Activated T-cell treated with anti-CD3 and anti-CD28 coated beads, Interleukin-2, amount 50 U/mL, for 24 hours (primary cell): Measurements from ENCODE around the gene CRABP1.

ENCODE experiments used
- DNase-seq: peaks from one replicate; pipeline ENCODE4 v3.0.0-alpha.2; 2020
- H3K27ac Mint-ChIP-seq: 2 replicates; pipeline ENCODE4 v1.8.0; 2020; ENCODE audit warnings: mild to moderate bottlenecking, mixed read lengths
- H3K27me3 Mint-ChIP-seq: 2 replicates; pipeline ENCODE4 v1.8.0; 2020; ENCODE audit warnings: mixed read lengths
- H3K36me3 Mint-ChIP-seq: 2 replicates; pipeline ENCODE4 v1.8.0; 2020; ENCODE audit warnings: low read depth, mixed read lengths
- H3K4me1 Mint-ChIP-seq: 2 replicates; pipeline ENCODE4 v1.8.0; 2020; ENCODE audit warnings: low read depth, mixed read lengths
- H3K4me3 Mint-ChIP-seq: 2 replicates; pipeline ENCODE4 v1.8.0; 2020; ENCODE audit warnings: mild to moderate bottlenecking, moderate library complexity, mixed read lengths
- H3K9me3 Mint-ChIP-seq: 2 replicates; pipeline ENCODE4 v1.8.0; 2020; ENCODE audit warnings: mixed read lengths

CRABP1 gene

DNA sequence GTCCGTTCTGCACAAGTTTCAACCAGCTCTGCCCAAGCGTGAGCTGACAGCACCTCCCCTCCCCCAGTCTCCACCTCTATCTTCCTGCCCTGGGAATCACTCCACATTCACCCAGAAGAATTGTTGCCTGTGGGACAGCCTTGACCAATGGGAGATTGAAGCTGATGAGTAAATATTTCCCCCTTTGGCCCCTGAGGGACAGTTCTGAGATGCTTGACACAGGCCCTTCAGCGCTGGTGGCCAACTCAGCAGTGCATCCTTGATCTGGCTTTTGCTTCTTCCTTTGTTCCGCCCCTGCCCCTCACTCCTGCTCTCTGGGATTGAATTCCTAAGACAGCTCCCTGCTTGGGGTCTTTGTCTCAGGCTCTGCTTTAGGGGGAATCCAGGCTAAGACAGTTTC lies 27.6 kb upstream of the CRABP1 start:
- no peak for DNase-seq
- H3K9me3 Mint-ChIP-seq, result no peaks in the 10 kb centered on the region

GRCh38 chr15:78312957-78313356 lies 27.2 kb upstream of the CRABP1 start:
- no peak overlapping the region for H3K27ac Mint-ChIP-seq
- no peak overlapping the region for H3K4me3 Mint-ChIP-seq
- peaks cover 7% of the 10 kb centered on the region for H3K27me3 Mint-ChIP-seq
- H3K4me1 Mint-ChIP-seq, result no peaks in the 10 kb centered on the region
- H3K36me3 Mint-ChIP-seq, result no peaks in the 10 kb centered on the region
- H3K9me3 Mint-ChIP-seq, result no peaks in the 10 kb centered on the region
- DNase-seq, result no peak

More for the DNA sequence above, 27.6 kb upstream of the CRABP1 start:
- Mint-ChIP-seq H3K4me1 (no peaks in the 10 kb centered on the region), H3K36me3 (no peaks in the 10 kb centered on the region), H3K27me3 (peaks cover 9% of the 10 kb centered on the region), H3K27ac (no peak overlapping the region), H3K4me3 (no peak overlapping the region)

DNA sequence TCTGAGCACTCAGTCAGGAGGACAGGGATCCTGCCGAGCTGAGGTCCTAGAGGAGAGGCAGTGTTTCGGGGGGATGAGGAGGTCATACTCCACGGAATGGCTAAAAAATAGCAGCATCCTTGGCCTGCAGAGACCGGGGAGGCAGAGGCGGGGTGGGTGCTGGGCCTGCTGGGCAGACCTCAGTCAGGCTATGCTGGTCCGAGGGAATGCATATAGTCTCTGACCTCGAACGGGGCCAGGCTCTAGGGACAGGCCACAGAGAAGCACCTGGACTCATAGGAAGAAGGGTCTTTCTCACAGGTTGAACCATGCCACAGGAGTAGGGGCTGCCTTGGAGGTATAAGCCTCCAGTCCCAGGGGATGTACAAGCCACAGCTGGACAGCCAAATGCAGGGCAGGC lies 26.8 kb upstream of the CRABP1 start:
- Mint-ChIP-seq H3K27me3 (peaks cover 3% of the 10 kb centered on the region), H3K36me3 (no peaks in the 10 kb centered on the region), H3K9me3 (no peaks in the 10 kb centered on the region), H3K27ac (no peak overlapping the region), H3K4me3 (no peak overlapping the region), H3K4me1 (no peaks in the 10 kb centered on the region)
- DNase-seq, result no peak

GRCh38 chr15:78314181-78314581 lies 26.0 kb upstream of the CRABP1 start:
- Mint-ChIP-seq H3K27ac (no peak overlapping the region), H3K36me3 (no peaks in the 10 kb centered on the region), H3K4me1 (no peaks in the 10 kb centered on the region), H3K9me3 (no peaks in the 10 kb centered on the region), H3K27me3 (no peaks in the 10 kb centered on the region), H3K4me3 (no peak overlapping the region)
- DNase-seq, result no peak

DNA sequence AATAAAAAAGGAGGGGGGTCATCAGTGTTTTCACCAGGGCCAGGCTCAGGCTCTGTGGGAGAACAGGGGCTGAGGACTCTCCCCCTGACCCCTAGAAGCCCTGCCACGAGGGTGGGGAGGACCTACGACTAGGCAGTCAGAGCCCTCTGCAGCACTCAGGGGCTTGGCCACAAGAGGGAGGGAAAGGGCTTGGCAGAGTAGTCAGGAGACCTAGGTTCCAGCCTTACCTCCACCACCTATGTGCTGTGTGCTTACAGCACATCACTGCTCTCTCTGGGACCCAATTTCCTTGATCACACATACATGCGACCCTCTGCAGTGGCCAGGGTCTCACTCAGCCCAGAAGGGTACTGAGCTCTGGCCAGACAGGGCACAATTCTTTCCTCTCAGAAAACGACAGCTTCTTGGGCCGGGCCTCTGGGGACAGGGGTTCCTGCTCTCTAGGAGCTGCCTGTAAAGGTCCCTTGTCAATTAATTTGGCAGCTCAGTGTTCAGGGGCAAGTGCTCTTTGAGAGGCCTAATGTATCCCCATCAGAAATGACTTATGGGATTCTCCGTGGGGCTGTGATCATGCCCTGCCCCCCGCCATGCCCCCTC lies 24.4 kb upstream of the CRABP1 start:
- Mint-ChIP-seq H3K27me3 (no peaks in the 10 kb centered on the region), H3K4me1 (no peaks in the 10 kb centered on the region), H3K36me3 (no peaks in the 10 kb centered on the region), H3K4me3 (no peak overlapping the region), H3K27ac (no peak overlapping the region), H3K9me3 (no peaks in the 10 kb centered on the region)
- DNase-seq, result no peak

DNA sequence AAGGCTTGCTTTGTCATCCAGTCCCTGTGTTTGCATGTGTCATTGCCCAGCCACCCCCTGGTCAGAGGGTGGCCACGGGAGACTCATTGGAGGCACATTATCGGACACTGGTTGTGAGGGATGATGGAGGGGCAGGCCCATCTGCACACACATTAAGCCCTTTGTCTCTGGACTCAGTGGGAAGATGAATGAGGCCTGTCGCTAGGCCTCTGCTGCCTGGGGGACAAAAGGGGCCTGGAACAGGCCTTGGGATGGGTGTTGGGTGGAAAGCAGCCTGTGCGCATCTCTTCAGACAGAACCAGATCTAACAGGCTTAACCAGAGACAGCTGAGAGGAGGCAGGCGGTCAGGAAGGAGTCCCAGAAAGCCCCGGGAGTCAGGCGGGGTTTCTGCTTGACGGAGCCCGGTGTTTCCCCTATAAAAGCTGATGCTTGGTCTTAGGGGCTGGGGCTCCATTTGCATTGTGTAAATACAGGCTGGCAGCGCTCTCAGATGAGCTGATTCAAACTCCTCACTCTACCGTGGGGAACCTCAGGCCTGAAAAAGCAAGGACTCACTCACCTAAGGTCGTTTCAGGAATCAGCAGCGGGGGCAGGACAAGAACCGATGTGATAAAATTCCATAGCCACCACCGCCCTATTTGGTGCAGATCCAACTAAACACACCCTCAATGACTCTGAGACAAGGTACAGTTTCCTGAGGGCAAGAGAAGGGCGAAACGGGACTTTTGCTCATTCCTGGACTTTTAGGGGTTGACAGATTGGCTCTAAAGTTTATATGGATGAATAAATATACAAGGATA lies 23.7 kb upstream of the CRABP1 start:
- Mint-ChIP-seq H3K36me3 (no peaks in the 10 kb centered on the region), H3K4me1 (no peaks in the 10 kb centered on the region), H3K9me3 (no peaks in the 10 kb centered on the region), H3K4me3 (no peak overlapping the region), H3K27me3 (no peaks in the 10 kb centered on the region), H3K27ac (no peak overlapping the region)
- DNase-seq, result no peak

- H3K36me3 Mint-ChIP-seq, result no peaks in the 10 kb centered on the region
- no peak overlapping the region for H3K4me3 Mint-ChIP-seq
- H3K27ac Mint-ChIP-seq, result no peak overlapping the region
- H3K27me3 Mint-ChIP-seq, result no peaks in the 10 kb centered on the region
- no peaks in the 10 kb centered on the region for H3K4me1 Mint-ChIP-seq
- no peak for DNase-seq
- H3K9me3 Mint-ChIP-seq, result no peaks in the 10 kb centered on the region
Measured at GRCh38 chr15:78317145-78317836, 22.9 kb upstream of the CRABP1 start.

GRCh38 chr15:78319588-78319987 lies 20.6 kb upstream of the CRABP1 start:
- Mint-ChIP-seq H3K27me3 (no peaks in the 10 kb centered on the region), H3K9me3 (no peaks in the 10 kb centered on the region), H3K4me3 (no peak overlapping the region), H3K4me1 (no peaks in the 10 kb centered on the region), H3K27ac (no peak overlapping the region), H3K36me3 (no peaks in the 10 kb centered on the region)
- no peak for DNase-seq

GRCh38 chr15:78320183-78320582 lies 20.0 kb upstream of the CRABP1 start:
- no peak for DNase-seq
- Mint-ChIP-seq H3K9me3 (no peaks in the 10 kb centered on the region), H3K4me3 (no peak overlapping the region), H3K27me3 (no peaks in the 10 kb centered on the region), H3K27ac (no peak overlapping the region), H3K36me3 (no peaks in the 10 kb centered on the region), H3K4me1 (no peaks in the 10 kb centered on the region)

- Mint-ChIP-seq H3K9me3 (no peaks in the 10 kb centered on the region), H3K4me1 (no peaks in the 10 kb centered on the region), H3K4me3 (no peak overlapping the region), H3K36me3 (no peaks in the 10 kb centered on the region), H3K27ac (no peak overlapping the region), H3K27me3 (no peaks in the 10 kb centered on the region)
- DNase-seq, result no peak
Measured at GRCh38 chr15:78321041-78321570, 19.0 kb upstream of the CRABP1 start.

DNA sequence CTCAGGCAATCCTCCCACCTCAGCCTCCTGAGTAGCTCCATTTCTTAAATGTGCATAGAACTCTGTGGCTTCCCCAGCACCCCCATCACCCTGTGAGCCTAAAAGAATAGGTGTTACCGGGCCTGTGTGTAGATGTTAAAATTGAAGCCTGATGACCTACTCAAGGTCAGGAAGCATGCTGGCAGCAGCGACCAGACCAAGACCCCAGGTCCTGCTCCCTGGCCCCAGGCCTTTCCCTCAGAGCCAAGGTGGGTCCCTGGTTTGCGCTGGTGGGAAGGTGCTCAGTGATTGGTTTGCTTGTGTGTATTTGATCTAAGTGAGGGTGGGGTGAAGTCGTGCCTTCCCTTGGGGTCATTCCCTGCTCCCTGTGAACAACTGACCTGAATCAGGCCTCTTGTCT lies 18.4 kb upstream of the CRABP1 start:
- Mint-ChIP-seq H3K27me3 (no peaks in the 10 kb centered on the region), H3K9me3 (no peaks in the 10 kb centered on the region), H3K36me3 (no peaks in the 10 kb centered on the region), H3K27ac (no peak overlapping the region), H3K4me3 (no peak overlapping the region), H3K4me1 (no peaks in the 10 kb centered on the region)
- no peak for DNase-seq

- Mint-ChIP-seq H3K4me3 (no peak overlapping the region), H3K9me3 (no peaks in the 10 kb centered on the region), H3K4me1 (no peaks in the 10 kb centered on the region), H3K27ac (no peak overlapping the region), H3K27me3 (no peaks in the 10 kb centered on the region), H3K36me3 (no peaks in the 10 kb centered on the region)
- DNase-seq, result no peak
Measured at GRCh38 chr15:78322243-78322642, 17.9 kb upstream of the CRABP1 start.

- Mint-ChIP-seq H3K4me3 (no peak overlapping the region), H3K27ac (no peak overlapping the region), H3K36me3 (no peaks in the 10 kb centered on the region), H3K9me3 (no peaks in the 10 kb centered on the region), H3K27me3 (no peaks in the 10 kb centered on the region), H3K4me1 (no peaks in the 10 kb centered on the region)
- DNase-seq, result no peak
Measured at GRCh38 chr15:78322724-78323521, 17.2 kb upstream of the CRABP1 start.

- no peaks in the 10 kb centered on the region for H3K4me1 Mint-ChIP-seq
- no peak overlapping the region for H3K4me3 Mint-ChIP-seq
- DNase-seq, result no peak
- no peaks in the 10 kb centered on the region for H3K36me3 Mint-ChIP-seq
- H3K9me3 Mint-ChIP-seq, result no peaks in the 10 kb centered on the region
- no peak overlapping the region for H3K27ac Mint-ChIP-seq
- no peaks in the 10 kb centered on the region for H3K27me3 Mint-ChIP-seq
Measured at GRCh38 chr15:78323693-78324092, 16.5 kb upstream of the CRABP1 start.
